ENCODE data around the gene MXD1.

DNA sequence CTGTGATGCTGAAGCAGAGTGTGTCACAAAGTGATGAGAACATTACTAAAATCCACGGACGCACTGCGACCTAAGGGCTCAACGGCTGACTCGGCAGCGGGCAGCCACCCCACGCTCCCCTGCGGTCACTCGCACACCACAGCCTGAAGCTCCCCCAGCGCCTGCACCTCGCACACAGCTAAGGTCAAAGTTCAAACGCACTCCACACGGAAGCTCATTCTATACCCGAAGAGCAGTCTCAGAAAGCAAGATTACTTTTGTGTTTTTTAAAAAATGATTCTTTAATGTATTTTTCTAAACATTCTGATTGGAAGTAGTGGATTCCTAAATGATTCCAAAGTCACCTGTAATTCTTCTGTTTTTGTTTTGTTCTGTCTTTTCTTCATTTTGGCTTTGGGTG lies 24.8 kb downstream of the MXD1 start:
- TF ChIP-seq, protein P1, sequence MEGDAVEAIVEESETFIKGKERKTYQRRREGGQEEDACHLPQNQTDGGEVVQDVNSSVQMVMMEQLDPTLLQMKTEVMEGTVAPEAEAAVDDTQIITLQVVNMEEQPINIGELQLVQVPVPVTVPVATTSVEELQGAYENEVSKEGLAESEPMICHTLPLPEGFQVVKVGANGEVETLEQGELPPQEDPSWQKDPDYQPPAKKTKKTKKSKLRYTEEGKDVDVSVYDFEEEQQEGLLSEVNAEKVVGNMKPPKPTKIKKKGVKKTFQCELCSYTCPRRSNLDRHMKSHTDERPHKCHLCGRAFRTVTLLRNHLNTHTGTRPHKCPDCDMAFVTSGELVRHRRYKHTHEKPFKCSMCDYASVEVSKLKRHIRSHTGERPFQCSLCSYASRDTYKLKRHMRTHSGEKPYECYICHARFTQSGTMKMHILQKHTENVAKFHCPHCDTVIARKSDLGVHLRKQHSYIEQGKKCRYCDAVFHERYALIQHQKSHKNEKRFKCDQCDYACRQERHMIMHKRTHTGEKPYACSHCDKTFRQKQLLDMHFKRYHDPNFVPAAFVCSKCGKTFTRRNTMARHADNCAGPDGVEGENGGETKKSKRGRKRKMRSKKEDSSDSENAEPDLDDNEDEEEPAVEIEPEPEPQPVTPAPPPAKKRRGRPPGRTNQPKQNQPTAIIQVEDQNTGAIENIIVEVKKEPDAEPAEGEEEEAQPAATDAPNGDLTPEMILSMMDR (optimal IDR thresholded peaks at IDR 0.05 in 1 of 3, IDR thresholded peaks at IDR 0.05 in 1 of 3, conservative IDR thresholded peaks at IDR 0.05 in 1 of 3; ENCODE audit: extremely low read depth in 1 of 3, insufficient read depth in 2 of 3, low read length in 3 of 3) = no peak
- TF ChIP-seq EZH2 (IDR thresholded peaks at IDR 0.05; ENCODE audit: low read length) = no peak

Measured in keratinocyte (primary cell).